ENCODE measurements around the gene PSENEN. TPM values are rescaled to one million over a fixed set of nuclear protein-coding genes. Genes with fewer than 3 reads are reported as not detected.

PSENEN gene
- total and polyA plus RNA-seq, 9 of the 15 experiments (the other 6 are each of a cell fraction or from before 2014, with no cell fraction given): 34.5 to 299 (median 61.1) TPM

GRCh38 chr19:35729763-35730162, 15.7 kb upstream of the PSENEN start:
- Histone ChIP-seq H3K79me2 (ENCODE audit: control insufficient read depth, insufficient read depth, low read length) (no peaks in the 10 kb centered on the region), H4K20me1 (replicated peaks; ENCODE audit: control insufficient read depth, insufficient read depth, low read length) (0 out of 2 replicates have a peak, but pooled peaks cover 2% of the 10 kb centered on the region), H3K36me3 (ENCODE audit: control insufficient read depth, insufficient read depth, low read length) (peaks cover 96% of the 10 kb centered on the region; the same call in 2 of the 3 replicates), H3K27ac (ENCODE audit: extremely low read depth, low read depth, low read length) (no peak overlapping the region), H3K4me1 (replicated peaks in 1 of 2; ENCODE audit: control insufficient read depth in 2 of 2, insufficient read depth in 2 of 2, low read length in 2 of 2) (peaks cover 0 to 10% of the 10 kb centered on the region in 2 experiments; a peak in 1 of 5 replicates), H3K9ac (ENCODE audit: insufficient read depth in 1 of 2, low read depth in 2 of 2, low read length in 2 of 2) (no peak overlapping the region), H2AFZ (ENCODE audit: low read depth, low read length) (no peak overlapping the region), H3K9me3 (replicated peaks; ENCODE audit: control insufficient read depth, insufficient read depth, low read depth, low read length) (no peaks in the 10 kb centered on the region), H3K4me3 (no peak overlapping the region), H3K9me1 (ENCODE audit: control insufficient read depth, insufficient read depth, low read length) (no peaks in the 10 kb centered on the region), H3K4me2 (ENCODE audit: insufficient read depth, low read length) (no peak overlapping the region), H3K27me3 (ENCODE audit: control insufficient read depth in 2 of 2, insufficient read depth in 2 of 2, low read length in 2 of 2) (no peaks in the 10 kb centered on the region)
- TF ChIP-seq ZNF274 (IDR thresholded peaks at IDR 0.05; ENCODE audit: borderline replicate concordance, low read depth, low read length): no peak
- no peak for TF ChIP-seq ZKSCAN1 (IDR thresholded peaks at IDR 0.05; ENCODE audit: low read depth, low read length)
- WGBS (ENCODE audit: insufficient coverage, low coverage, missing lambda C conversion rate): 95% methylated on average over 10 of the region's 11 CpGs
- DNase-seq (ENCODE audit: extremely low read depth in 1 of 4, low spot score in 3 of 4) (no peak), FAIRE-seq (no peak), ATAC-seq (no peak)
- ChIA-PET POLR2A (interaction anchor here (2.9 kb wide), 1 partner anchor 11 kb away, joined by 12 read pairs; the partner anchor contains the start of gene KMT2B), CTCF (ENCODE audit: low intra/inter-chr PET ratio) (no interaction called here)
- in situ Hi-C loops (cut with MboI) (no loop called here), intact Hi-C loops (cut with micrococcal nuclease) (no loop called here)
- no TSS peak for BruUV-seq (replicated peaks)

GRCh38 chr19:35730326-35730725, 15.1 kb upstream of the PSENEN start:
- Histone ChIP-seq H3K4me1 (replicated peaks in 1 of 2; ENCODE audit: control insufficient read depth in 2 of 2, insufficient read depth in 2 of 2, low read length in 2 of 2) (peaks cover 0 to 10% of the 10 kb centered on the region in 2 experiments; a peak in 2 of 5 replicates), H3K36me3 (ENCODE audit: control insufficient read depth, insufficient read depth, low read length) (peaks cover 96% of the 10 kb centered on the region; the same call in 2 of the 3 replicates), H3K4me3 (no peak overlapping the region), H2AFZ (ENCODE audit: low read depth, low read length) (no peak overlapping the region), H3K27ac (ENCODE audit: extremely low read depth, low read depth, low read length) (no peak overlapping the region), H3K4me2 (ENCODE audit: insufficient read depth, low read length) (no peak overlapping the region), H4K20me1 (replicated peaks; ENCODE audit: control insufficient read depth, insufficient read depth, low read length) (0 out of 2 replicates have a peak, but pooled peaks cover 2% of the 10 kb centered on the region), H3K9me1 (ENCODE audit: control insufficient read depth, insufficient read depth, low read length) (no peaks in the 10 kb centered on the region), H3K9me3 (replicated peaks; ENCODE audit: control insufficient read depth, insufficient read depth, low read depth, low read length) (no peaks in the 10 kb centered on the region), H3K79me2 (ENCODE audit: control insufficient read depth, insufficient read depth, low read length) (no peaks in the 10 kb centered on the region), H3K27me3 (ENCODE audit: control insufficient read depth in 2 of 2, insufficient read depth in 2 of 2, low read length in 2 of 2) (no peaks in the 10 kb centered on the region), H3K9ac (ENCODE audit: insufficient read depth in 1 of 2, low read depth in 2 of 2, low read length in 2 of 2) (no peak overlapping the region)
- TF ChIP-seq RBFOX2 (IDR thresholded peaks at IDR 0.05; ENCODE audit: low read depth, low read length) (peak; percentile 26; the same call in 1 of the 2 replicates), ZBTB33 (CRISPR knock-in tag; IDR thresholded peaks at IDR 0.05) (no peak)
- POLR2A ChIA-PET: interaction anchor here (1.7 kb wide), 1 partner anchor 10 kb away, joined by 4 read pairs; no protein-coding TSS in a partner anchor
- intact Hi-C loops (cut with micrococcal nuclease) (no loop called here), in situ Hi-C loops (cut with MboI) (no loop called here)
- 94% methylated on average over 16 of the region's 18 CpGs for WGBS (ENCODE audit: insufficient coverage, low coverage, missing lambda C conversion rate)
- no peak for DNase-seq (ENCODE audit: extremely low read depth in 1 of 4, low spot score in 3 of 4)
- CTCF ChIA-PET (ENCODE audit: low intra/inter-chr PET ratio): no interaction called here
- no TSS peak for BruUV-seq (replicated peaks)
- ATAC-seq: no peak
- no peak for FAIRE-seq
